ENCODE data around the gene UNC5B.

Gene UNC5B

GRCh38 chr10:71343392-71343773 is 131.0 kb downstream of the UNC5B start:
- no peak for DNase-seq (ENCODE audit: low spot score)

GRCh38 chr10:71344154-71344925 is 132.0 kb downstream of the UNC5B start:
- no peak for DNase-seq (ENCODE audit: low spot score)

GRCh38 chr10:71344993-71345480 is 132.7 kb downstream of the UNC5B start:
- no peak for DNase-seq (ENCODE audit: low spot score)

- DNase-seq (ENCODE audit: low spot score): no peak
Measured at GRCh38 chr10:71345694-71346093, 133.3 kb downstream of the UNC5B start.

GRCh38 chr10:71346731-71347130 is 134.4 kb downstream of the UNC5B start:
- no peak for DNase-seq (ENCODE audit: low spot score)

- no peak for DNase-seq (ENCODE audit: low spot score)
Measured at GRCh38 chr10:71347587-71348395, 135.4 kb downstream of the UNC5B start.

GRCh38 chr10:71348850-71349249 is 136.5 kb downstream of the UNC5B start:
- DNase-seq (ENCODE audit: low spot score): no peak

GRCh38 chr10:71349406-71349805 is 137.0 kb downstream of the UNC5B start:
- no peak for DNase-seq (ENCODE audit: low spot score)

GRCh38 chr10:71351087-71351486 is 138.7 kb downstream of the UNC5B start:
- DNase-seq (ENCODE audit: low spot score): no peak

GRCh38 chr10:71351628-71352319 is 139.4 kb downstream of the UNC5B start:
- DNase-seq (ENCODE audit: low spot score): no peak
